ENCODE results near the gene CENPN. TPM values are rescaled to one million over a fixed set of nuclear protein-coding genes. Genes with fewer than 3 reads are reported as not detected.

Gene CENPN
- total RNA-seq, 2 experiments from 2014 or later = 45.7 to 56.3 TPM

DNA sequence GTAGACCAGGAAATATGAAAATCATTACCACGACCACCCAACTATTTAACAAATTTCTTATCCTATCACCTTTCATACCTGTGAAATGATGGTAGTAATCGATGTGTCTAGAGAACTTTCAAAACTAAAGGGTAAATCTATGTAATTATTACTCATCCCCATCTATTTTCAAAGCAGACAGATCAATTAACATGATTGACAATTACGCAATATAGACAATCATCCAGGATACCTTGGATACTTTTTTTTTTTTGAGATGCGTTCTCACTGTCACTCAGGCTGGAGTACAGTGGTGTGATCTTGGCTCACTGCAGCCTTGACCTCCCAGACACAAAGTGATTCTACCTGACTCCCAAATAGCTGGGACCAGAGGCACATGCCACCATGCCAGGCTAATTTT, 74.0 kb downstream of the CENPN start:
- intact Hi-C loops (cut with DNase I, micrococcal nuclease) = no loop called here
- DNase-seq (no peak), ATAC-seq (no peak)
- no peaks in the 10 kb centered on the region for H3K27me3 Mint-ChIP-seq
- H3K36me3 Mint-ChIP-seq (ENCODE audit: low read depth) = no peaks in the 10 kb centered on the region
- no peak overlapping the region for H3K27ac Mint-ChIP-seq
- CTCF ChIA-PET = no interaction called here
- POLR2A ChIA-PET = no interaction called here
- no peak overlapping the region for H3K4me3 Mint-ChIP-seq
- H3K4me1 Mint-ChIP-seq = peaks cover 3% of the 10 kb centered on the region
- H3K9me3 Mint-ChIP-seq (ENCODE audit: low read depth) = no peaks in the 10 kb centered on the region

Other genes with a start within 250 kb of the CENPN start
- gene CDYL2, start 202.6 kb upstream of the CENPN start, total RNA-seq = 10 to 100 TPM; 17.6 to 21.5 TPM
- gene CMC2, start 329 bp upstream of the CENPN start, total RNA-seq = 100 to 1,000 TPM in 1 of 2 experiments, 10 to 100 TPM in 1; 100.0 to 114 TPM
- gene ATMIN, start 28.6 kb downstream of the CENPN start, total RNA-seq = 10 to 100 TPM; 20.3 to 31.2 TPM
- under 1 TPM; 0.28 to 0.34 TPM for gene C16orf46, start 70.0 kb downstream of the CENPN start, total RNA-seq
- gene GCSH, start 89.2 kb downstream of the CENPN start, total RNA-seq = 10 to 100 TPM; 22.2 to 24.9 TPM
- not detected for gene BCO1, start 231.5 kb downstream of the CENPN start, total RNA-seq

Measured in activated CD4-positive, alpha-beta T cell treated with anti-CD3 and anti-CD28 coated beads for 36 hours (primary cell).